ENCODE results near the gene PPP2R5A.
"Not testable (repeated sequence)": the region's sequence is repeated elsewhere in the genome, so short reads cannot be mapped to it uniquely, and the experiment has no call there.

DNA sequence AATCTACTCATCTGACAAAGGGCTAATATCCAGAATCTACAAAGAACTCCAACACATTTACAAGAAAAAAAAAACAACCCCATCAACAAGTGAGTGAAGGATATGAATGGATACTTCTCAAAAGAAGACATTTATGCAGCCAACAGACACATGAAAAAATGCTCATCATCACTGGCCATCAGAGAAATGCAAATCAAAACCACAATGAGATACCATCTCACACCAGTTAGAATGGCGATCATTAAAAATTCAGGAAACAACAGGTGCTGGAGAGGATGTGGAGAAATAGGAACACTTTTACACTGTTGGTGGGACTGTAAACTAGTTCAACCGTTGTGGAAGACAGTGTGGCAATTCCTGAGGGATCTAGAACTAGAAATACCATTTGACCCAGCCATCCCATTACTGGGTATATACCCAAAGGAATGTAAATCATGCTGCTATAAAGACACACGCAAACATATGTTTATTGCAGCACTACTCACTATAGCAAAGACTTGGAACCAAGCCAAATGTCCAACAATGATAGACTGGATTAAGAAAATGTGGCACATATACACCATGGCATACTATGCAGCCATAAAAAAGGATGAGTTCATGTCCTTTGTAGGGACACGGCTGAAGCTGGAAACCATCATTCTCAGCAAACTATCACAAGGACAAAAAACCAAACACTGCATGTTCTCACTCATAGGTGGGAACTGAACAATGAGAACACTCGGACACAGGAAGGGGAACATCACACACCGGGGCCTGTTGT lies 110.6 kb downstream of the PPP2R5A start:
- TF ChIP-seq POLR2A (IDR thresholded peaks at IDR 0.05; ENCODE audit: low read length); GATA1 (IDR thresholded peaks at IDR 0.05; ENCODE audit: low read depth, low read length): not testable (repeated sequence)
